ENCODE results near the gene CARMIL1.

Gene CARMIL1

DNA sequence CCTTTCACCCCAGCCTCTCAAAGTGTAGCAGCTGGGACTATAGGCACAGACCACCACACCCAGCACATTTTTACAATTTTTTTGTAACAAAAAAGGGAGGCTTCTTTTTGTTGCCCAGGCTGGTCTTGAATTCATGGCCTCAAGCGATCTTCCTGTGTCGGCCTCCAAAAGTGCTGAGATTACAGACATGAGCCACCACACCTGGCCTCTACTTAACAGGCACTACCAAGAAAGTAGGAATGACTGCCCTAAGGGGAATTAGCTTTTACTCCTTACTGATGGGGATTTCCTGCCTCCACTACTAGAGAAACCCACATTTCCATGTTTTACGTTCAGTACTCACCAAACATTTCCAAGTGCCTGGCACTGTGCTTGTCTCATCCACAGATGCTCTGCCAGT lies 109.6 kb downstream of the CARMIL1 start:
- TF ChIP-seq, protein P1, sequence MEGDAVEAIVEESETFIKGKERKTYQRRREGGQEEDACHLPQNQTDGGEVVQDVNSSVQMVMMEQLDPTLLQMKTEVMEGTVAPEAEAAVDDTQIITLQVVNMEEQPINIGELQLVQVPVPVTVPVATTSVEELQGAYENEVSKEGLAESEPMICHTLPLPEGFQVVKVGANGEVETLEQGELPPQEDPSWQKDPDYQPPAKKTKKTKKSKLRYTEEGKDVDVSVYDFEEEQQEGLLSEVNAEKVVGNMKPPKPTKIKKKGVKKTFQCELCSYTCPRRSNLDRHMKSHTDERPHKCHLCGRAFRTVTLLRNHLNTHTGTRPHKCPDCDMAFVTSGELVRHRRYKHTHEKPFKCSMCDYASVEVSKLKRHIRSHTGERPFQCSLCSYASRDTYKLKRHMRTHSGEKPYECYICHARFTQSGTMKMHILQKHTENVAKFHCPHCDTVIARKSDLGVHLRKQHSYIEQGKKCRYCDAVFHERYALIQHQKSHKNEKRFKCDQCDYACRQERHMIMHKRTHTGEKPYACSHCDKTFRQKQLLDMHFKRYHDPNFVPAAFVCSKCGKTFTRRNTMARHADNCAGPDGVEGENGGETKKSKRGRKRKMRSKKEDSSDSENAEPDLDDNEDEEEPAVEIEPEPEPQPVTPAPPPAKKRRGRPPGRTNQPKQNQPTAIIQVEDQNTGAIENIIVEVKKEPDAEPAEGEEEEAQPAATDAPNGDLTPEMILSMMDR (IDR thresholded peaks at IDR 0.05) = no peak

DNA sequence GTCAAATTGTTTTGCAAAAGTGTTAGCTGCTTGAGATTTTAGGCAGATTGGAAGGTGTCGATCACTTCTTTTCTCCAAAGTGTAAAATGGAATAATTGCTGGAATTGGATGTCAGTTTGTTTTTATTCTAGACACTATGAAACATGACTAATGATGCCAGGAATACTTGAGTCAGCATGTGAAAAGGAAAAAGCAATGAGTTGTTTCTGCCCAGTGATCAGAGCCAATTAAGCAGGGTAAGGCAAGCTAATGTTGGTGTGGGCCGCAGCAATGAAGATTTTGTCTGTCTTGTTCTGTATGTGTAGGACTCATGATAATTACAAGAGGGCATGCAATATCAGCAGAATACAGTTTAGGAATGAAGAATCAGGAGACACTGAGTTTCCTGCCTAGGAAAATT lies 110.3 kb downstream of the CARMIL1 start:
- TF ChIP-seq, protein P1 (IDR thresholded peaks at IDR 0.05) = no peak

DNA sequence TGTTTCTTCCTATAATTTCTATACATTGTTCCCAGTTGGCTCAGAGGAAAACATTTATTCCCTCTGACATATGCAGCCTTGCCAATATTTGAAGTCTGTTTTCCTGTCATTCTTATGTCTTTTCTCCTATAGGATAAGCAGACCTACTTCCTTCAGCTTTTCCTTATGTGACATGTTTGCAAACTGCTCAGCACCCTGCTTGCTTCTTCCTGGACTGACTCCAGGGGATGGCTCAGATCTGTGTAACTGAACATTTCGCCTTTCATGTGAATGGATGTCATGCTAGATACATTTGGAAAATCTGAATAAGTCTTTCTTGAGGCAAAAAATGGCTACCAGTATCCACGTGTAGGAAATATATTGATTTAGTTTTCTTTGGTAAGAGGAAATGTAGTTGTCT lies 113.2 kb downstream of the CARMIL1 start:
- TF ChIP-seq, protein P1 (IDR thresholded peaks at IDR 0.05) = no peak

DNA sequence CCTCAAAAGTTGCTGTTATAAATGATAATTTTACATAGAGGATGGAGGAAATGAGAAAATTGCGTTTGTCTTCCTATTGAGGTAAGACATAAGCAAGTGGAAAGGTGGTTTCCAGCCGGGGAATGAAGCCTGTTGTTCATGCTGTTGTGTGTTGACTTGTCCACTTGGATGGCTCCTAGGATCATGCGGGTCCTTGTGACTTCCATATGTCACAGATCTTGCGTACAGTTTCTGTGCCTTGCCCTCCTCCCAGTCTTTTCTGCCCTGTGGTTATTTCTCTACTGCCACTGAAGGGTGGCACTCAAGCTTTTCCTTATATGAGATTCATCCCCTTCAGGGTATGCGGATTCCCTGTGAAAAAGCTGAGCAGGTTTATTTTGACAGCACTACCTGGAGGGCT lies 116.6 kb downstream of the CARMIL1 start:
- TF ChIP-seq, protein P1 (IDR thresholded peaks at IDR 0.05) = no peak

DNA sequence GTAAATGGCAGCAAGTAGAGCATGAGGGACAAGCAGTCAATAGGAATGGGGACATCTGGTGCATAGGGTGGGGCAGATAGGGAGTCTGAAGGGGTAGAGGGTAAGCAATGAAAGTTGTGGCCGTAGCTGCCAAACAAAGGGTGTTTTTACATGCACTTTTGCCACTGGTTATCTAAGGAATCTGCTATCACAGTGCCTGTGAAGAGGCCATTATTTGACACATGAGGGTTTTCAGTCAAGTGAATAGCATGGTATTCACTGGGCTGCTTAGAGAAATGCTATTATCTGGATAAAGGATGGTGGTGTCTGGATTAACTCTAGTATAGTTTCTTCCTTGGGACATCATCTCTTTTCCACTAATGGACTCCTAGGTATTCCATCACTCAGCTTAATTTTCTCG lies 118.2 kb downstream of the CARMIL1 start:
- TF ChIP-seq, protein P1 (IDR thresholded peaks at IDR 0.05) = no peak

DNA sequence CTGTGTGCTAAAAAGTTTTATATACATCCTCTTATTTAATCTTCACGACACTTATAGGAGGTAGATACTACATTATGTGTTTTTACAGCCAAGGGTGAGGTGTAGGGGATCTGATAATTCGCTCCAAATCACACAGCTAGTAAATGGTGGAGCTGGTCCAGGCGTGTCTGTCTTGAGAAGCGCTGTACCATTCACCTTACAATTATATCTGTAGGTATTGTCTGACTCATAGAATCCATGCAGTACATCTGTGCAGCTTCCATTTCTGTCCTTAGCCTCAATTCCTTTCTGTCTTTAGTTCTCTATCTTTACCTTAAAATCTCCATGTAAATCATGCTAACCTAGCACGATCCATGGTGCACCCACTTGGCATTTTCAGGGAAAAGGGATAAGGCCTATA lies 120.7 kb downstream of the CARMIL1 start:
- TF ChIP-seq, protein P1 (IDR thresholded peaks at IDR 0.05) = no peak

DNA sequence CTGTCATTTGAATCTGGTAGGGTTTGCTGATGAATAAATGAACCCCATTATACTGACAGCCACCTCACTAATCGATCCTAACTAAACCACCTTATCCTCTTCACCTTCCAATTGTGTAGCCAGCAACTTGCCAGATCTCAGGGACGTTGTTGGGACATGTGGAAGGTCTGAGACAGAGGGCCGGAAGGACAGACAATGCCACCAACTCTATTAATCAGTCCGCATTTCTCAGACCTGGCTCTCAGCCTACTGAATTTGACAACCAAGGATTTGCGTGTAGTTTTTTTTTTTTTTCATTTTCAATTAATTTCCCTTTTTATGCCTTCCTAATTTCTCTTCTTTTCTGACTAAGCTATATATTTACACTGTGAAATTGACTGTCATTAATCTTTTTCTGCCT lies 122.5 kb downstream of the CARMIL1 start:
- TF ChIP-seq, protein P1 (IDR thresholded peaks at IDR 0.05) = no peak

DNA sequence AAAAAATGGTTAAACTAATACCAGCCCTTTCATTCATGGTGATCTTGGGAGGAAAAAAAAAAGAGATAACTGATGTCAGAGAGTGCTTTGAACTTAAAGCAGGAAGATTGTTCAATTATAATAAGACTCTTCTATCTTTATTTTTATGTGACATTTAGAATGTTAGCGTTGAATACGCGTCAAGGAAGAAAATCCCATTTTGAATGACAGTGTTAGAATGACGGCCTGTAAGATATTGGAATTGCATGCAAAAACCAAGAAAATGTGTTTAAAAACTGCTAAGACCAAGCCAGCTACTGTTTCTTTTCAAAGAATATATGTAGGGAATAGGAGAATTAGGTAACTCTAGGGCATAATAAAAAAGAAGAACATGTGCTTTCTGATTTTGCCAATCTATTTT lies 123.0 kb downstream of the CARMIL1 start:
- TF ChIP-seq, protein P1 (IDR thresholded peaks at IDR 0.05) = no peak
